Type B pancreatic cell (in vitro differentiated cells): Measurements from ENCODE around the gene CRYBB1. TPM values are rescaled to one million over a fixed set of nuclear protein-coding genes. Genes with fewer than 3 reads are reported as not detected.
A peak's percentile ranks its signal among the peaks of the same experiment; 100 is the strongest.

Source experiments
- DNase-seq: peaks from one replicate; pipeline ENCODE4 v3.0.0; 2021; ENCODE audit warnings: mixed read lengths; ENCODE audit not compliant: unreplicated experiment; ENCODE audit errors: extremely low spot score
- H3K27ac Mint-ChIP-seq: 2 replicates; pipeline ENCODE4 v1.8.0; 2021; ENCODE audit warnings: mild to moderate bottlenecking, mixed read lengths
- H3K27me3 Mint-ChIP-seq: 2 replicates; pipeline ENCODE4 v1.8.0; 2021; ENCODE audit warnings: mixed read lengths
- H3K36me3 Mint-ChIP-seq: 2 replicates; pipeline ENCODE4 v1.8.0; 2021; ENCODE audit warnings: mixed read lengths
- H3K4me1 Mint-ChIP-seq: one replicate; pipeline ENCODE4 v1.8.0; 2021; ENCODE audit warnings: mixed read lengths; ENCODE audit not compliant: unreplicated experiment
- H3K4me3 Mint-ChIP-seq: 2 replicates; pipeline ENCODE4 v1.8.0; 2021; ENCODE audit warnings: mild to moderate bottlenecking, mixed read lengths
- H3K9me3 Mint-ChIP-seq: 2 replicates; pipeline ENCODE4 v1.8.0; 2021; ENCODE audit warnings: mixed read lengths
- CTCF ChIP-seq: fragments of 200-600 bp; sonication (generic); conservative IDR thresholded peaks from 2 replicates; pipeline ENCODE4 v1.5.0; 2021; ENCODE audit warnings: antibody characterized with exemption, mild to moderate bottlenecking
- microRNA-seq: library from miRNA; unstranded; fragments of <30 nt; microRNA quantifications from one replicate; pipeline ENCODE4, GENCODE V29; 2020
- total RNA-seq: library from RNA; stranded (reverse); gene quantifications from 2 replicates; pipeline ENCODE4 v1.2.1, GENCODE V29; 2021; ENCODE audit warnings: low replicate concordance

CRYBB1 gene
- total RNA-seq, 1 donor from 2014 or later = 4.6 TPM

GRCh38 chr22:26549902-26550497 lies 67.8 kb downstream of the CRYBB1 start:
- Mint-ChIP-seq H3K27me3 (no peaks in the 10 kb centered on the region), H3K9me3 (no peaks in the 10 kb centered on the region), H3K4me3 (no peak overlapping the region), H3K27ac (no peak overlapping the region), H3K4me1 (peaks cover 10% of the 10 kb centered on the region), H3K36me3 (no peaks in the 10 kb centered on the region)
- no peak for DNase-seq
- no peak for TF ChIP-seq CTCF

Small RNAs within 50 kb of the gene (microRNA-seq; reads per million reads assigned to microRNA genes)
- gene MIR548J = 8.8 reads per million, percentile 30 among the genes with 10 or more reads in this experiment

Other genes starting within 250 kb of the CRYBB1 start
- 1.1 and 2.4 TPM in 2 replicates for gene ASPHD2, start 188.8 kb downstream of the CRYBB1 start, total RNA-seq
- 38.1 and 46.1 TPM in 2 replicates for gene HPS4, start 134.2 kb downstream of the CRYBB1 start, total RNA-seq
- 26.9 and 27.7 TPM in 2 replicates for gene SRRD, start 134.2 kb downstream of the CRYBB1 start, total RNA-seq
- 32.7 and 40.3 TPM in 2 replicates for gene TFIP11, start 105.6 kb downstream of the CRYBB1 start, total RNA-seq
- 15.7 and 24.3 TPM in 2 replicates for gene TPST2, start 27.9 kb downstream of the CRYBB1 start, total RNA-seq
- gene CRYBA4, start 3.9 kb upstream of the CRYBB1 start, total RNA-seq = 1.0 TPM in 1 of 2 replicates, not detected in the other
- gene MIAT, start 39.6 kb upstream of the CRYBB1 start, total RNA-seq = 5.9 and 12.2 TPM in 2 replicates